Hepatic stellate cell (primary cell): ENCODE data around the gene TTBK1.
A peak's percentile ranks its signal among the peaks of the same experiment; 100 is the strongest.

Source experiments
- DNase-seq: peaks from one replicate; pipeline ENCODE4 v3.0.0; 2011; ENCODE audit warnings: low spot score

Gene TTBK1

GRCh38 chr6:43223175-43223574 lies 20.1 kb upstream of the TTBK1 start:
- no peak for DNase-seq

- no peak for DNase-seq
Measured at GRCh38 chr6:43226192-43226851, 17.0 kb upstream of the TTBK1 start.

- DNase-seq: peak; percentile 80
Measured at GRCh38 chr6:43228951-43229802, 14.1 kb upstream of the TTBK1 start, which contains the start of gene DNPH1. DNPH1 (minus strand) TSS chr6:43229481; CDS start chr6:43229456, 25 bp downstream.

GRCh38 chr6:43229803-43230620 lies 13.3 kb upstream of the TTBK1 start:
- no peak for DNase-seq

- no peak for DNase-seq
Measured at GRCh38 chr6:43231053-43231452, 12.2 kb upstream of the TTBK1 start.

- no peak for DNase-seq
Measured at GRCh38 chr6:43231735-43232450, 11.4 kb upstream of the TTBK1 start.

- DNase-seq: no peak
Measured at GRCh38 chr6:43235841-43236240, 7.4 kb upstream of the TTBK1 start.

GRCh38 chr6:43239054-43239453 lies 4.2 kb upstream of the TTBK1 start:
- DNase-seq: no peak

- DNase-seq: no peak
Measured at GRCh38 chr6:43240950-43241349, 2.3 kb upstream of the TTBK1 start.

GRCh38 chr6:43241446-43241845 lies 1.8 kb upstream of the TTBK1 start:
- no peak for DNase-seq

- DNase-seq: no peak
Measured at GRCh38 chr6:43243664-43244321, 512 bp downstream of the TTBK1 start.

GRCh38 chr6:43246301-43247113 lies 3.2 kb downstream of the TTBK1 start:
- no peak for DNase-seq

GRCh38 chr6:43247114-43247999 lies 4.1 kb downstream of the TTBK1 start:
- DNase-seq: peak; percentile 84

- no peak for DNase-seq
Measured at GRCh38 chr6:43248101-43248500, 4.8 kb downstream of the TTBK1 start.

GRCh38 chr6:43248791-43249190 lies 5.5 kb downstream of the TTBK1 start:
- no peak for DNase-seq

GRCh38 chr6:43250992-43251373 lies 7.7 kb downstream of the TTBK1 start:
- no peak for DNase-seq

GRCh38 chr6:43253401-43253800 lies 10.1 kb downstream of the TTBK1 start:
- DNase-seq: no peak

GRCh38 chr6:43254138-43254817 lies 11.0 kb downstream of the TTBK1 start:
- no peak for DNase-seq

- no peak for DNase-seq
Measured at GRCh38 chr6:43254846-43255245, 11.6 kb downstream of the TTBK1 start.
